GM21367 (cell line): ENCODE data around the gene PSME3IP1.

Experiments used
- ATAC-seq: cut with Tn5 transposase; IDR thresholded peaks from one replicate; pipeline ENCODE4 v1.9.1; 2021; ENCODE audit not compliant: unreplicated experiment

PSME3IP1 gene

GRCh38 chr16:57169327-57169726, 16.5 kb downstream of the PSME3IP1 start:
- ATAC-seq: no peak

DNA sequence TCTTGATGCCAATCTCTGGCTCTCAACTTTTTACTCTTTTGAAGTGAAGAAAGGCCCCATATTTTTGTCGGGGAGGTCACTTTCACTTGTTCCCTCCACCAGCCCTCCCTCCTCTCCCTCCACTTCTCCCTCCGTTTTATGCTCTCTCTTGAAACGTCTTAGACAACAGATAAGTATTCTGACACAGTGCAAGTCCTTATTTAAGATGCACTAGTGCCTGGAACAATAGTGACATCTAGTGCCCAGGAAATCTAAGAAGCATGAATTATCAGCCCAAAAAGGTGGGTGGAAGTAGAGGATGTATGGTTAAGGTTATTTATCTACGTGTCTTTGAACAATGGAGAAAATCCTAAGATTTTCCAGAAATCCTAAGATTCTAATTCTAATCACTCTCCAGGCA, 17.9 kb downstream of the PSME3IP1 start:
- no peak for ATAC-seq

DNA sequence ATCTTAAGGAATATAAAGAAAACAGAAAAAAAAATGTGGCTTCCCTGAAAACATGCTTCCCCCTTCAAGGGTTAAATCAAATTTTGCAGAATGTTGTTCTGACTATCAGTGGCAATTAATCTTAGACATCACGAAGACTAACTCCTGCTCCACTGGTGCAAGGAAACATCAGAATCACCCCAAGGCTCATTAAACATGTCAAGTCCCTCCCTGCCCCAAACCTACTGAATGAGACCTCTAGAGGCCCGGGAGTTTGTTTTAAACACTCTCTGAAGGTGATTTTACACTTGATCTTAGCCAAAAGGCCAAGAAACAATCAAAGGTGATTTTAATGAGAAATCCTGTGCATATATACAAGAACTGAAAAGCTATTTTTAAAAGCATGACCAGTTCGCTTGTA, 18.3 kb downstream of the PSME3IP1 start:
- no peak for ATAC-seq

DNA sequence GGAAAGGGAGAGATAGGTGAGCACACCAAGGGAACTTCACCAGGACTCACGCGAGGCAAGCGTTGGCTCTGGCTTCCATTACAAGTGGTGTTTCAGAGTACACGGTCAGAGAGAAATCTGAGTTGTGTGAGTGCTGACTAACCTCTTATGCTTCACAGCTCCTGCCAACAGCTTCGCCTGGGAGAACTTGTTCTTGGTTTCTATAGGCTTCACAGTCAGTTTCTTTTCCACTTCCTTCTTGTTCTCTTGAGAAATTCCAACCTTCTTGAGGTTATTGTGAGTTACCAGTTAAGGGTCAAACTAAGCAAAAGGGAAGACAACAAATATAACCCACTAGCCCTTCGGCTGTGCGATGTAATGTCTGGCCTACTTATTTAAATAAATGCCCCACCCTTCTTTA, 18.9 kb downstream of the PSME3IP1 start:
- ATAC-seq: no peak

GRCh38 chr16:57166451-57166850, 19.4 kb downstream of the PSME3IP1 start:
- no peak for ATAC-seq

- ATAC-seq: no peak
These were observed 19.9 kb downstream of the PSME3IP1 start for GRCh38 chr16:57165938-57166337.

DNA sequence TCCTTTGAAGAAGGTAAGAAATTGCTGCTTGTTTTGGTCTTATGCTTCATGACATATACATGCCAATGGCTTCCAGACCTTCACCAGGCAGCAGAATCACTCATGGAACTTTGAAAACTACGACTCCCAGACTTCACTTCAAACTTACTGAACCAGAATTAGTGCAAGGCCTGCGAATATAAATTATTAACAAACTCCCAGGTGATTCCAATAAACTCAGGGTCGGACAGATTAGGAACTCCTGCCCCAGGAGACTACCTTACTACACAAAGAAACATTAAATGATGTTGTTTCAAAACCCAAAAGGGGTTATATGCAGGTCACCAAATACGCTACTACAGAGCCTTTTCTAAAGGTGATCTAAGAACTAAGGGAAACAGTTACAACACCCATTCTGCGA, 20.4 kb downstream of the PSME3IP1 start:
- no peak for ATAC-seq

DNA sequence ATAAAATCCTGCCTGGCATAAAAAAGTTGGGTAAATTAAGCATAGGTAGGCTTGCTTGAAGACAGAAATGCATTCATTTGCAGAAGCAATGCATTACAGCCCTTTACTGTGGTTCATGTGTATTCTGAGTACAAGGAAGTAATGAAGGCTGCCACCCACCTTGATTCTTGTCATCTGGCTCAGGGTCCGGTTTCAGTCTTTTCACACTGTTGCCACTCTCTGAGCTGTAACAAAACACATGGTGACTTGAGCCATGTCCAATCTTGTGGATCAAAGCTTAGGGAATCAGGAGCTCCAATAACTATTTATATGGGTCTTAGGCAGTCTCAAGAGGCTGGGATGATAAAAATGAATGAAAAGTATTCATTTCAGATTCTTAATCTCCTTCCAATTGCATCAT, 22.0 kb downstream of the PSME3IP1 start:
- no peak for ATAC-seq

GRCh38 chr16:57159447-57159846, 26.4 kb downstream of the PSME3IP1 start:
- no peak for ATAC-seq

DNA sequence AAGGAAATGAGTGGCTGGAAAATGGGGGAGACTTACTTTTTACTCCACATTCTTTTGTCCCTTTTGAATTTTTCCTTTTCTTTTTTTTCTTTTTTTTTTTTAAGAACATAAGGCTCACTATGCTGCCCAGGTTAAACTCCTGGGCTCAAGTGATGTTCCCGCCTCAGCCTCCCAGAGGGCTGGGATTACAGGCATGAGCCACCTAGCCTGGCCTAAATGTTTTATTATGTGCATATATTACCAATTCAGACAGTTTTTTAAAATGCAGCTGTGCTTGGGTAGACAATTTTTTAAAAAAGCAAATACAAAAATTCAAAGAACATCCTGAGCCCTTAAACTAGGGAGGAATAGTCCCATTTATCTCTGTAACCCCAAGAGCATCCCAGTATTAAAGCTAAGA, 28.3 kb downstream of the PSME3IP1 start:
- ATAC-seq: no peak

DNA sequence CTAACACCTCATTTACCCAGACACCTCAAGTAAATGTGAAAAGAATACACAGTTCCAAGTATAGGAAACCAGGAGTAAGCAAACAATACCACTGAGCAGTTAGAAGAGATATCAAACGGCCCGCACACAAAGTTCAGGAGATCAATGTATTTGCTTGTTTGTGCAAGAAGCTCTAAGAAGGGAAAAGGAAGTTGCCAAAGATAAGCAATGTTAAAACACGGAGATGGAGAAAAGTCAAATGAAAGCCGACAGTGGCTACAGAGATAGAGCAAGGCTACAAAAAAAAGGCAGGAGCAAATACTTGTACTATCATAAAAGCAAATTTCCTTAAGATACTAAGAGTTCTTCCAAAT, 29.5 kb downstream of the PSME3IP1 start:
- no peak for ATAC-seq

DNA sequence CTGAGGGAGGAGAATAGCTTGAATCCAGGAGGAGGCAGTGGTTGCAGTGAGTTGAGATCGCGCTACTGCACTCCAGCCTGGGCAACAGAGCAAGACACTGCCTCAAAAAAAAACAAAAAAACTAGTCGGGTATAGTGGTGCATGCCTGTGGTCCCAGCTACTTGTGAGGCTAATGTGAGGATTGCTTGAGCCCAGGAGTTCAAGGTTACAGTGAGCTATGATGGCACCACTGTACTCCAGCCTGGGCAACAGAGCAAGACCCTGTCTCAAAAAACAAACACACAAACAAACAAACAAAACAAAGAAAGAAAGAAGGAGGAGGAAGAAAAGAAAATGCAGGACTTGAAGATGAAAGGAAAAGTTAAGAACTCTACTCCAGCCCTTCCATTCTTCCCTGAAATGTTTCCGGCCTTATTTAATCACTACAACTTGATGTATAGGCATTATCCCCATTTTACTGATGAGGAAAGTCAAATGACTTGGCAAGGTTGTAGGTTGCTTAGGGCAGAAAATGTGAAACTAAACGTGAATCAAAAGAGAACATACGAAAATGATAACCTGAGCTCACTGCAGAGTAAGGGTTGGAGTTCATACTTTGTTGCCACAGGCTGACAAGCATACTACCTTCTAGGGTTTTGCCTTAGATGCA, 30.0 kb downstream of the PSME3IP1 start:
- no peak for ATAC-seq

DNA sequence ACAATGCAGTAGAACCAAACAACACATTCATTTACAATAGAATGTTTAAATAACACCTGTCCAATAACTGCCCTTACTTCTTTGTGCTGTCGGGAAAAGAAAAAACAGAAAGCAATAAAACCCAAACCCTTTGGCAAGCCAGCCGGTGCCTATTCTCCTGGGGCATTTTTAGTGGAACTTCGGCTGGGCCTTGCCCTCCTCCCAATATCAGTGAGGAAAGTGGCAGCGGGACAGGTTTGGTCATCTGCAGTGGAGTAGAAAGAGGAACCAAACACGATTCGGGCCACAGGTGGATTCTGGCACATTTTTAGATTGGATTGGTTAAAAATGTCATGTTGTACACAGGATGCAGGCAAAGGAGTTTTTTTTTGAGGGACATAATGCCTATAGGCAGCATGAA, 32.0 kb downstream of the PSME3IP1 start:
- ATAC-seq: no peak

GRCh38 chr16:57152096-57153093, 33.4 kb downstream of the PSME3IP1 start:
- ATAC-seq: no peak

GRCh38 chr16:57151369-57151768, 34.5 kb downstream of the PSME3IP1 start:
- ATAC-seq: no peak

DNA sequence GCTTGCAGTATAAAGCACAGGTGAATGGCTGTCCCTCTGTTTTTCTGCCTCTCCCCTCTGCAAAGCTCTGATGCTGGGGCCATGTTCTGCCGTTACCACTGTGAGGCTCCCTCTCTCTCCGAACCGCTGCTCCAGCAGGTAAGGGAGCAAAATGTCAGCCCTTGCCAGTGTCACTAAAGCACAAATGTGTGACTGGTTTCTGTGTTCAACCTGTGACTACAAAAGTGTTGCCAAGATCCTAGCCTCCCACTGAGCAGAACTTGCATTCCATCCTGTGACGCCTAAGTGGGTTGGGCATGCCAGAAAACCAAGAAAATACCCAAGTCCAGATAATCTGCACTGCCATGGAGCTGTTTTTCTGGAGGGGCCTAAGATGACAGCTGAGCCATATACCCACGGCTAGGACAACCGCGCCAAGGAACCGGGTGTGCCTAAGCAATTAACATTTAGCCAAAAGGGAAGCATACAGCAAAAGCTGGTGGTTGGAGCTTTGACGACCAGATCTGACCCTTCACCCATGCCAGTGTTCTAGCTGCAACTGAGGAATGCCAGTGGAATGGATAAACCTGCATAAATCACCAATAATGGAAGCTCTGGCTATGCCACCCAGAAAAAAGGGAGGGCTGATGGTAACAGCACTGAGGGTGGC, 35.0 kb downstream of the PSME3IP1 start:
- ATAC-seq: no peak

DNA sequence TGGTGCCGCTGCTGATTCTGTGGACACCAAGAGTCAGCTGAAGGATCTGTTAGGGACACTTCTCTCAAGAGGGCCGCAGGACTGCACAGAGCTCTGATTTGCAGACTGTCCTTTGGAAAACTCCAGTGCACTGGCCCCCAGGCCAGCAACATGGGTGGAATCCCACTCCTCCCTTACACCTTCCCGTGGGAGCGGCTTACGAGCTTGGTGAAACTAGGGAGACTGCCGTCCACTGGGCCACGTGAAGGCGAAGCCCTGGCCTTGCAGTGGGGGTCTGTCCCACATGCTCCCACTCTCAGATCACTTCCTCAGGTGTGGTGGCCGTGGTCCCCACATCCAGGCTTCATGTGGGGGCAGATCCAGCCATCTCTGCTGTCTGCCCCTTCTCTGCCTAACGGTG, 36.4 kb downstream of the PSME3IP1 start:
- ATAC-seq: no peak

DNA sequence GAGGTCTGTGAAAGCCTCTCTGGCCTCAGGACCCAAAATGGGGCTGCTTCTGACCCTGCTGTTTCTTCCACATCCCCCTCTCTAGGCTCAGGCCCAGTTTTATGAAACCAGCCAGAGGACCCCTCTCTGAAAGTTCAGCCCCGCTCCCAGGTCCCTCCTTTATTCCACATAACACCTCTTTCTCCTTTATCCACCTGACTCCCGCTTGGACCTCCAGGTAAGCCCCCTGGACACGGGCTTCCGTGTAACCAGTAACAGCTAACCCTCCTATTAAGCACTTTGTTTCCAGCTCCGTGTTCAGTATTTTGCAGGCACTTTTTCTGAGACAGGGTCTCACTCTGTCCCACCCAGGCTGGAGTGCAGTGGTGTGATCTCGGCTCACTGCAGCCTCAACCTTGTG, 37.4 kb downstream of the PSME3IP1 start:
- no peak for ATAC-seq

- ATAC-seq: no peak
These were observed 38.2 kb downstream of the PSME3IP1 start for GRCh38 chr16:57147381-57148221.

DNA sequence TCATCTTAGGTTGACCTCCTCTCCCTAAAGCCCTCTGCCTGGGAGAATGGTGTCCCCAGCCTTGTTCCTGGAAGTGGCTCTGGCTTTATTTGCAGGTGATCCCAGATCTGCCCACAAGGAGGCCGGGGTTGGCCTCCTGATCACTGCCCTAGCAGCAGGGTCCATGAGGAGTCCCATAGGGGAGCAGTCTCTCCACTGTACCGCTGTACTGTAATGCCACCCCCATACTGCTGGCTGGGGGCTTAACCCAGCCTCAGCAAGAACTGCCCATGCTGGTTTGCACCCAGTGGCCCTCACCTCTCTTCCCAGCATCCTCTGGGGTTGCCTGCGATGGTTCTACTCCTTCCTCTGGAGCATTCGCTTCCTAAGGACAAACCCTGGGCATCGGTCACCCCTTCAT, 39.1 kb downstream of the PSME3IP1 start:
- ATAC-seq: no peak

DNA sequence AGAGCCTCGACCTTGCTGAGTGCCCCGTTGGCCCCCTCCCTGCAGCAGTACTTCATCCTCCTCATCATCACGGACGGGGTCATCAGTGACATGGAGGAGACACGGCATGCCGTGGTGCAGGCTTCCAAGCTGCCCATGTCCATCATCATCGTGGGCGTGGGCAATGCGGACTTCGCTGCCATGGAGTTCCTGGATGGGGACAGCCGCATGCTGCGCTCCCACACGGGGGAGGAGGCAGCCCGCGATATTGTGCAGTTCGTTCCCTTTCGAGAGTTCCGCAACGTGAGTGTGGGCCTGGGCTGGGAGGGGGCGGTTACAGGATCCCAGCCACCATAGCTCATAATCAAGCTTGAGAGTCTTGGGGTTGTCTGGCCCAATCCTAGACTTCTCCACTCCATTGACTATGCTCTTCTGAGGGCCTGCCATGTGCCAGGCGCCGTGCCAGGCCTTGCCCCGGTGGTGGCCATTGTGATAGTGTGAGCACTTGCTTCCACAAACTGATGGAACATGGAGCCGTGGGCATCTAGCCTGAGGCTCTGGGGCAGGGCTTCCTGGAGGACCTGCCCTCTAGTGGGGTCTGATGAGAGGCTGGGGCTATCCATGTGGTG, 39.7 kb downstream of the PSME3IP1 start:
- no peak for ATAC-seq
